ENCODE measurements around the gene TOMM40. TPM values are rescaled to one million over a fixed set of nuclear protein-coding genes. Genes with fewer than 3 reads are reported as not detected.

Gene TOMM40
- total and polyA plus RNA-seq, 2 of the 13 experiments (the other 11 are each of a cell fraction or from before 2014, with no cell fraction given), result 72.0 to 110 TPM

GRCh38 chr19:44905437-44906160, 14.5 kb downstream of the TOMM40 start, which contains the start of gene APOE (continued):
- TF ChIP-seq NR2F6 (IDR thresholded peaks at IDR 0.05) (no peak; the same call in 1 of the 2 replicates), NR2F6 (CRISPR knock-in tag; IDR thresholded peaks at IDR 0.05) (peak; percentile 42; the same call in 1 of the 2 replicates), ZNF343 (CRISPR knock-in tag; IDR thresholded peaks at IDR 0.05) (no peak), ZNF607 (CRISPR knock-in tag; IDR thresholded peaks at IDR 0.05; ENCODE audit: borderline replicate concordance) (no peak), SUZ12 (IDR thresholded peaks at IDR 0.05; ENCODE audit: low read depth, low read length) (no peak), ZNF12 (CRISPR knock-in tag; IDR thresholded peaks at IDR 0.05) (peak; percentile 28; the same call in 1 of the 2 replicates), THAP11 (CRISPR knock-in tag; IDR thresholded peaks at IDR 0.05) (peak; percentile 29; the same call in 1 of the 2 replicates), IKZF4 (CRISPR knock-in tag; IDR thresholded peaks at IDR 0.05; ENCODE audit: borderline replicate concordance, low read depth, not compliant biosample characterization) (no peak), ELF1 (CRISPR knock-in tag; IDR thresholded peaks at IDR 0.05) (no peak), ZNF17 (CRISPR knock-in tag; IDR thresholded peaks at IDR 0.05) (no peak), ZNF207 (IDR thresholded peaks at IDR 0.05; ENCODE audit: borderline replicate concordance) (no peak), HNF1B (CRISPR knock-in tag; IDR thresholded peaks at IDR 0.05) (no peak), ADNP (CRISPR knock-in tag; IDR thresholded peaks at IDR 0.05) (no peak), CENPT (CRISPR knock-in tag; IDR thresholded peaks at IDR 0.05; ENCODE audit: low read depth) (no peak), BRCA1 (CRISPR knock-in tag; IDR thresholded peaks at IDR 0.05) (no peak), CBX5 (CRISPR knock-in tag; IDR thresholded peaks at IDR 0.05; ENCODE audit: borderline replicate concordance) (no peak), ETS1 (CRISPR knock-in tag; IDR thresholded peaks at IDR 0.05) (no peak), RNF219 (CRISPR knock-in tag; IDR thresholded peaks at IDR 0.05) (no peak), POLR2AphosphoS5 (IDR thresholded peaks at IDR 0.05; ENCODE audit: low read depth, low read length) (peak; percentile 94), BHLHE40 (IDR thresholded peaks at IDR 0.05; ENCODE audit: low read length) (no peak), HMG20A (CRISPR knock-in tag; IDR thresholded peaks at IDR 0.05; ENCODE audit: borderline replicate concordance) (no peak), ZFP82 (CRISPR knock-in tag; IDR thresholded peaks at IDR 0.05; ENCODE audit: borderline replicate concordance) (no peak), RBM22 (optimal IDR thresholded peaks at IDR 0.05; ENCODE audit: low read length) (peak; percentile 35), FOXP4 (CRISPR knock-in tag; IDR thresholded peaks at IDR 0.05) (0 out of 2 replicates have a peak, but pooled peaks have one; percentile 4), ZNF790 (CRISPR knock-in tag; IDR thresholded peaks at IDR 0.05; ENCODE audit: borderline replicate concordance) (0 out of 2 replicates have a peak, but pooled peaks have one; percentile 63), EZH2 (conservative IDR thresholded peaks at IDR 0.05; ENCODE audit: low read depth, low read length) (no peak)

Measured in HepG2 (cell line).